ENCODE measurements around the gene H2AZ2. TPM values are rescaled to one million over a fixed set of nuclear protein-coding genes. Genes with fewer than 3 reads are reported as not detected.
"Not testable (repeated sequence)": the region's sequence is repeated elsewhere in the genome, so short reads cannot be mapped to it uniquely, and the experiment has no call there.

The H2AZ2 gene
- total RNA-seq, 1 donor, result 93.7 TPM

GRCh38 chr7:44847509-44847919 lies 373 bp downstream of the H2AZ2 start:
- Histone ChIP-seq H3K9me3 (ENCODE audit: low read depth, low read length) (no peaks in the 10 kb centered on the region), H3K4me1 (ENCODE audit: insufficient read depth, low read length) (peaks cover 22% of the 10 kb centered on the region), H3K27me3 (ENCODE audit: insufficient read depth, low read length) (no peaks in the 10 kb centered on the region), H3K36me3 (ENCODE audit: insufficient read depth, low read length) (no peaks in the 10 kb centered on the region), H2AFZ (ENCODE audit: low read length) (peak overlapping the region; percentile 98), H3K4me3 (ENCODE audit: insufficient read depth, low read length) (peak overlapping the region; percentile 97), H3K79me2 (ENCODE audit: insufficient read depth, low read length) (peaks cover 46% of the 10 kb centered on the region), H3K27ac (ENCODE audit: low read depth, low read length) (peak overlapping the region; percentile 95), H3K4me2 (ENCODE audit: insufficient read depth, low read length) (peak overlapping the region; percentile 92), H4K20me1 (ENCODE audit: insufficient read depth, low read length) (peaks cover 7% of the 10 kb centered on the region)
- peak; percentile 92 for DNase-seq (ENCODE audit: insufficient read length, low spot score, missing footprints)
- peak; percentile 71 for TF ChIP-seq CTCF (IDR thresholded peaks at IDR 0.05; ENCODE audit: extremely low read depth, low read depth, low read length)

GRCh38 chr7:44846816-44847508 lies 925 bp downstream of the H2AZ2 start:
- peak; percentile 63 for DNase-seq (ENCODE audit: insufficient read length, low spot score, missing footprints)
- Histone ChIP-seq H2AFZ (ENCODE audit: low read length) (peak overlapping the region; percentile 98), H3K27ac (ENCODE audit: low read depth, low read length) (peak overlapping the region; percentile 95), H3K36me3 (ENCODE audit: insufficient read depth, low read length) (no peaks in the 10 kb centered on the region), H4K20me1 (ENCODE audit: insufficient read depth, low read length) (peaks cover 7% of the 10 kb centered on the region), H3K27me3 (ENCODE audit: insufficient read depth, low read length) (no peaks in the 10 kb centered on the region), H3K4me2 (ENCODE audit: insufficient read depth, low read length) (peak overlapping the region; percentile 92), H3K79me2 (ENCODE audit: insufficient read depth, low read length) (peaks cover 52% of the 10 kb centered on the region), H3K4me3 (ENCODE audit: insufficient read depth, low read length) (peak overlapping the region; percentile 97), H3K9me3 (ENCODE audit: low read depth, low read length) (no peaks in the 10 kb centered on the region), H3K4me1 (ENCODE audit: insufficient read depth, low read length) (peaks cover 22% of the 10 kb centered on the region)
- no peak for TF ChIP-seq CTCF (IDR thresholded peaks at IDR 0.05; ENCODE audit: extremely low read depth, low read depth, low read length)

DNA sequence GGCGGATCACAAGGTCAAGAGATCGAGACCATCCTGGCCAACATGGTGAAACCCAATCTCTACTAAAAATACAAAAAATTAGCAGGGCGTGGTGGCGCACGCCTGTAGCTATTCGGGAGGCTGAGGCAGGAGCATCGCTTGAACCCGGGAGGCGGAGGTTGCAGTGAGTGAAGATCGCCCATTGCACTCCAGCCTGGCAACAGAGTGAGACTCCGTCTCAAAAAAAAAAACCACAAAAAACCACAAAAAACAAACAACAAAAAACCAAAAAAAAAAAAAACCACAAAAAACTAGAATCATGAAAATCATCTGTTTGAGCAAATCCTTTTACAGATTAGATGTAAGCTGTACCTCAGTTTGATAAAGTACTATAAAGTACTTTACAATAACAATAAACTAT lies 1.5 kb downstream of the H2AZ2 start:
- not testable (repeated sequence) for DNase-seq (ENCODE audit: insufficient read length, low spot score, missing footprints); H4K20me1 ChIP-seq (ENCODE audit: insufficient read depth, low read length); H3K36me3 ChIP-seq (ENCODE audit: insufficient read depth, low read length); H3K27me3 ChIP-seq (ENCODE audit: insufficient read depth, low read length); H3K9me3 ChIP-seq (ENCODE audit: low read depth, low read length)
- peak overlapping the region; percentile 95 for H3K27ac ChIP-seq (ENCODE audit: low read depth, low read length)
- peak overlapping the region; percentile 97 for H3K4me3 ChIP-seq (ENCODE audit: insufficient read depth, low read length)
- peaks cover 58% of the 10 kb centered on the region for H3K79me2 ChIP-seq (ENCODE audit: insufficient read depth, low read length)
- peak overlapping the region; percentile 92 for H3K4me2 ChIP-seq (ENCODE audit: insufficient read depth, low read length)
- peaks cover 22% of the 10 kb centered on the region for H3K4me1 ChIP-seq (ENCODE audit: insufficient read depth, low read length)
- H2AFZ ChIP-seq (ENCODE audit: low read length), result peak overlapping the region; percentile 98

DNA sequence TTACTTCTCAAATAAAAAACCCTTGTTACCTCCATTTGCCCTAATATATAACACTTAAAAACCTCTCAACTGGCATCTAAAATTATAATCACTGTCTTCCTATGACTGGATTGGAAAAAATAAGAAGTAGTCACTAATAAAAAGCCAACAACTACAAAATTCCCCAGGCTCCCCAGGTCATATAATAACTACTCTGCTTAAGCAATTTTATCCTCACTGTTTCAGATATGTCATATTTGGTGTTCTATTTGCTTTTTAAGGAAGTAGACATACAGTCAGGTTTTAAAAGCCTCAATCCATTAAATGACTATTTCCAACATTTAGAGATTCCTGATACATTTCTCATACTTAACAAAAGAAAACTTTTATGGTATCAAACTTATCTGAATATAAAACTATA lies 2.4 kb downstream of the H2AZ2 start:
- Histone ChIP-seq H3K36me3 (ENCODE audit: insufficient read depth, low read length) (peaks cover 3% of the 10 kb centered on the region), H3K4me2 (ENCODE audit: insufficient read depth, low read length) (peak overlapping the region; percentile 92), H2AFZ (ENCODE audit: low read length) (no peak overlapping the region), H3K9me3 (ENCODE audit: low read depth, low read length) (no peaks in the 10 kb centered on the region), H3K79me2 (ENCODE audit: insufficient read depth, low read length) (peaks cover 67% of the 10 kb centered on the region), H3K27ac (ENCODE audit: low read depth, low read length) (no peak overlapping the region), H3K27me3 (ENCODE audit: insufficient read depth, low read length) (no peaks in the 10 kb centered on the region), H4K20me1 (ENCODE audit: insufficient read depth, low read length) (peaks cover 7% of the 10 kb centered on the region), H3K4me1 (ENCODE audit: insufficient read depth, low read length) (peaks cover 21% of the 10 kb centered on the region), H3K4me3 (ENCODE audit: insufficient read depth, low read length) (no peak overlapping the region)
- DNase-seq (ENCODE audit: insufficient read length, low spot score, missing footprints), result no peak
- TF ChIP-seq CTCF (IDR thresholded peaks at IDR 0.05; ENCODE audit: extremely low read depth, low read depth, low read length), result no peak

DNA sequence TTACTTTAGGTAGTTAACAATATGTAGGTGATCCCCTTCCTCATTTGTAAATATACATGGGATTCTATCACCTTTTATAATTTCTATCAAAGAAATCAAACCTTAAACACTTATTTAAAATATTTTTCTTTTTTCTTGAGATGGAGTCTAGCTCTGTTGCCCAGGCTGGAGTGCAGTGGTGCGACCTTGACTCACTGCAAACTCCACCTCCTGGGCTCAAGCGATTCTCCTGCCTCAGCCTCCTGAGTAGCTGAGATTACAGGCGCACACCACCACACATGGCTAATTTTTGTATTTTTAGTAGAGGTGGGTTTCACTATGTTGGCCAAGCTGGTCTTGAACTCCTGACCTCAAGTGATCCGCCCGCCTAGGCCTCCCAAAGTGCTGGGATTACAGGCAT lies 4.4 kb downstream of the H2AZ2 start:
- not testable (repeated sequence) for H3K27ac ChIP-seq (ENCODE audit: low read depth, low read length); H3K4me2 ChIP-seq (ENCODE audit: insufficient read depth, low read length); DNase-seq (ENCODE audit: insufficient read length, low spot score, missing footprints); H3K27me3 ChIP-seq (ENCODE audit: insufficient read depth, low read length); H4K20me1 ChIP-seq (ENCODE audit: insufficient read depth, low read length); H3K4me1 ChIP-seq (ENCODE audit: insufficient read depth, low read length); H3K9me3 ChIP-seq (ENCODE audit: low read depth, low read length); H2AFZ ChIP-seq (ENCODE audit: low read length); H3K4me3 ChIP-seq (ENCODE audit: insufficient read depth, low read length)
- peaks cover 78% of the 10 kb centered on the region for H3K79me2 ChIP-seq (ENCODE audit: insufficient read depth, low read length)
- peaks cover 12% of the 10 kb centered on the region for H3K36me3 ChIP-seq (ENCODE audit: insufficient read depth, low read length)

- DNase-seq (ENCODE audit: insufficient read length, low spot score, missing footprints); H4K20me1 ChIP-seq (ENCODE audit: insufficient read depth, low read length): not testable (repeated sequence)
Observed at GRCh38 chr7:44842675-44843074, 5.2 kb downstream of the H2AZ2 start.

More at GRCh38 chr7:44842675-44843074, 5.2 kb downstream of the H2AZ2 start:
- not testable (repeated sequence) for H3K4me1 ChIP-seq (ENCODE audit: insufficient read depth, low read length); H2AFZ ChIP-seq (ENCODE audit: low read length); H3K9me3 ChIP-seq (ENCODE audit: low read depth, low read length); H3K4me2 ChIP-seq (ENCODE audit: insufficient read depth, low read length); H3K27ac ChIP-seq (ENCODE audit: low read depth, low read length); H3K4me3 ChIP-seq (ENCODE audit: insufficient read depth, low read length); H3K27me3 ChIP-seq (ENCODE audit: insufficient read depth, low read length)
- peaks cover 14% of the 10 kb centered on the region for H3K36me3 ChIP-seq (ENCODE audit: insufficient read depth, low read length)
- peaks cover 81% of the 10 kb centered on the region for H3K79me2 ChIP-seq (ENCODE audit: insufficient read depth, low read length)
